GM12891 (cell line): Measurements from ENCODE around the gene TSSC4.

Experiments
- PAX5 ChIP-seq: IDR thresholded peaks from 2 replicates; pipeline ENCODE4 v1.6.1; 2011; ENCODE audit warnings: low read length, moderate library complexity, mild to moderate bottlenecking; ENCODE audit not compliant: insufficient read depth, severe bottlenecking
- POLR2A ChIP-seq: IDR thresholded peaks from 2 replicates; pipeline ENCODE4 v1.6.1; 2011; ENCODE audit warnings: low read depth, low read length, control low read depth
- POLR2AphosphoS5 ChIP-seq: IDR thresholded peaks from 2 replicates; pipeline ENCODE4 v1.6.1; 2011; ENCODE audit warnings: low read depth, low read length, control low read depth
- POU2F2 ChIP-seq: IDR thresholded peaks from 2 replicates; pipeline ENCODE4 v1.6.1; 2011; ENCODE audit warnings: low read depth, mild to moderate bottlenecking, control low read depth, low read length, moderate library complexity
- TAF1 ChIP-seq: IDR thresholded peaks from 2 replicates; pipeline ENCODE4 v1.6.1; 2011; ENCODE audit warnings: low read depth, low read length, control low read depth

GRCh38 chr11:2374456-2375201 is 25.9 kb upstream of the TSSC4 start:
- TF ChIP-seq POLR2A = no peak
- TF ChIP-seq POLR2AphosphoS5 = no peak
- no peak for TF ChIP-seq TAF1
- TF ChIP-seq POU2F2 = no peak
- TF ChIP-seq PAX5 = no peak
